Measurements from ENCODE around the gene KAZN.

The KAZN gene

DNA sequence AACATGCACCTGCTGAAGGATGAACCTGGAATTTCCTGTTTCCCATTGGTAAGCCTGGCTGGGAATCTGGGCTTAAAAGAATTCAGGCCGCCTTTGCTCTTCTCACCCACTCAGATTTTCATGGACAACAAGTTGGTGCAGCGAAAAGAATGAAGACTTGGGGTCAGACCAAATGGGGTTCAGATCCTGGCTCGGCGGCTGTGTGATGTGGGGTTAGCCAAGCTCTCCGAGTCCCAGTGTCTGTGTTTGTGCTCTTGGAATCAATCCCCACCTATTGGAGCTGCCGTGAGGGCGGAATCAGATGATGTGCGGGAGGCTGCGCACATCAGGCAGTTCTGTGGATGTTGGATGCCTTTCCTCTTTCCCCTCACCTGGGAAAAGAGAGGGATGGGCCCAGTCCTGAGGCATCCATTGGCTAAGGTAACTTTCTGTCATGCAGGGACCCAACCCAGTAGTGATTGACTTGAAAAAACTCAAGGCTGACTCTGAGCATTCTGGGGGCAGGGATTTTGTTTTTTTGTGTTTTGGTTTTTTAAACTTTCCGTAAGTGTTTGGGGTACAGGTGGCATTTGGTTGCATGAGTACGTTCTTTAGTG lies 228.3 kb downstream of the KAZN start:
- TF ChIP-seq CTCF (conservative IDR thresholded peaks at IDR 0.05; ENCODE audit: low read depth, low read length): no peak
- no peak for DNase-seq (ENCODE audit: low read depth)
- H3K4me3 ChIP-seq (ENCODE audit: low read length): no peak overlapping the region

DNA sequence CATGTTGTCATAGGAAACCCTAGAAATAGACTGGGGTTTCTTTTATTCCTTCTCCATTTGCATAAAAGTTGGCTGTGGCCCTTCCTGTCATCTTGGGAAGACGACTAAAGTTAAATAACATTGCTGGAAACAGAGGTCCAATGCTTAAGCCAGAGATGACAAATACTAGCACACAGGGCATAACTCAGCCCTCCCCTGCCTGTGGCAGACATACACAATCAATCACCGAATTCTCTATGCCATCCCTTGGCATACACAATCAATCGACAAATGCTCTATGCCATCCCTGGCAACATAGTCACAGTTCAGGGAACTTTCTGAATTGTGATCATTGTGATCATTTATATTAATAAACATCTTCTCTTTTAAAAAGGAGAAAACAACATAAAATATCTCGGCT lies 229.4 kb downstream of the KAZN start:
- TF ChIP-seq CTCF (conservative IDR thresholded peaks at IDR 0.05; ENCODE audit: low read depth, low read length): no peak
- H3K4me3 ChIP-seq (ENCODE audit: low read length): no peak overlapping the region
- DNase-seq (ENCODE audit: low read depth): no peak

- TF ChIP-seq CTCF (conservative IDR thresholded peaks at IDR 0.05; ENCODE audit: low read depth, low read length): no peak
- H3K4me3 ChIP-seq (ENCODE audit: low read length): no peak overlapping the region
- no peak for DNase-seq (ENCODE audit: low read depth)
These were observed 230.2 kb downstream of the KAZN start for GRCh38 chr1:14828665-14829064.

GRCh38 chr1:14835725-14836124 lies 237.2 kb downstream of the KAZN start:
- TF ChIP-seq CTCF (conservative IDR thresholded peaks at IDR 0.05; ENCODE audit: low read depth, low read length): no peak
- no peak overlapping the region for H3K4me3 ChIP-seq (ENCODE audit: low read length)
- no peak for DNase-seq (ENCODE audit: low read depth)

GRCh38 chr1:14836426-14837140 lies 238.1 kb downstream of the KAZN start:
- no peak overlapping the region for H3K4me3 ChIP-seq (ENCODE audit: low read length)
- DNase-seq (ENCODE audit: low read depth): no peak
- TF ChIP-seq CTCF (conservative IDR thresholded peaks at IDR 0.05; ENCODE audit: low read depth, low read length): no peak

GRCh38 chr1:14840374-14840773 lies 241.9 kb downstream of the KAZN start:
- H3K4me3 ChIP-seq (ENCODE audit: low read length): no peak overlapping the region
- no peak for DNase-seq (ENCODE audit: low read depth)
- TF ChIP-seq CTCF (conservative IDR thresholded peaks at IDR 0.05; ENCODE audit: low read depth, low read length): no peak

- DNase-seq (ENCODE audit: low read depth): no peak
- TF ChIP-seq CTCF (conservative IDR thresholded peaks at IDR 0.05; ENCODE audit: low read depth, low read length): no peak
- H3K4me3 ChIP-seq (ENCODE audit: low read length): no peak overlapping the region
These were observed 243.0 kb downstream of the KAZN start for GRCh38 chr1:14841456-14841855.
